ENCODE results near the gene GSC2. TPM values are rescaled to one million over a fixed set of nuclear protein-coding genes. Genes with fewer than 3 reads are reported as not detected.
A peak's percentile ranks its signal among the peaks of the same experiment; 100 is the strongest.

Gene GSC2
- total and polyA plus RNA-seq, 9 of the 15 experiments (the other 6 are each of a cell fraction or from before 2014, with no cell fraction given), result not detected

DNA sequence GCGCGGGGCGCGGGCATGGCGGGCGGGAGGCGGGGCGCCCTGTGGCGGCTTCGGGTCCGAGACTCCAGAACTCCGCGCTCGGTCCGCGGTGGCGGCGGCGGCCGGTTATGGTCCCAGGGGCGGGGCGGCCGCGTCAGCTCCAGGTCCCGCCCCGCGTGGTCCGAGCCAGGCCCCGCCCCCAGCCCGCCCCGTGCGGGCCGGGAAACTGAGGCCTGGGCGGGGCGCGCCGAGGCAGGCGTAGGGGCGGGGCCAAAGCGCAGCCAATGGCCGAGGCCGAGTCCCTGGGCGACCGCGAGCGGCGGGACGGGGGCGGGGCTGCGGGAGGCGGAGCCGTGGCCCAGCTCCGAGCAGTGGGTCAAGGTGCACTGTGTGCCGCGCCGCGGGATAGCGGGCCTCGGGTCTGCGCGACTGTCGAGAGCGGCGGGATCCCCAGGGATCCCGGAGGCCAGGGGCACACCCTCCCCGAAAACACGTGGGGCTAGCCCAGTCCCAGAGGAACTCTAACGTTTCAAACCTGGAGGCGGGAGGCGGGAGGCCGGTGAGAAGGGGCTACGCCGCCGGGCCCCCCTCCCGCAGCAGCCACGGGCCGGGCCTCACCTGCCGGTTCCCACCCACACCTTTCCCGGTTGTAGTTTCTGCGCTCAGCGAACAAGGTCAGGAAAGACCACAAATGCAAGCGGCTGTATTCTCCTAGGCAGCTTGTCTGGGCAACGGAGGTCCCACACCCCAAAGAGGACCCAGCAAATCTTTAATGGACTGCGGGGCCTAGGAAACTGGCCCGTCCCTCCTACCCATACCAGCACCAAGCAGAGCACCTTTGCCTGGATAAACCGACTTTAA is 28.8 kb upstream of the GSC2 start, which contains the start of gene SLC25A1 (continued):
- TF ChIP-seq, protein P1, sequence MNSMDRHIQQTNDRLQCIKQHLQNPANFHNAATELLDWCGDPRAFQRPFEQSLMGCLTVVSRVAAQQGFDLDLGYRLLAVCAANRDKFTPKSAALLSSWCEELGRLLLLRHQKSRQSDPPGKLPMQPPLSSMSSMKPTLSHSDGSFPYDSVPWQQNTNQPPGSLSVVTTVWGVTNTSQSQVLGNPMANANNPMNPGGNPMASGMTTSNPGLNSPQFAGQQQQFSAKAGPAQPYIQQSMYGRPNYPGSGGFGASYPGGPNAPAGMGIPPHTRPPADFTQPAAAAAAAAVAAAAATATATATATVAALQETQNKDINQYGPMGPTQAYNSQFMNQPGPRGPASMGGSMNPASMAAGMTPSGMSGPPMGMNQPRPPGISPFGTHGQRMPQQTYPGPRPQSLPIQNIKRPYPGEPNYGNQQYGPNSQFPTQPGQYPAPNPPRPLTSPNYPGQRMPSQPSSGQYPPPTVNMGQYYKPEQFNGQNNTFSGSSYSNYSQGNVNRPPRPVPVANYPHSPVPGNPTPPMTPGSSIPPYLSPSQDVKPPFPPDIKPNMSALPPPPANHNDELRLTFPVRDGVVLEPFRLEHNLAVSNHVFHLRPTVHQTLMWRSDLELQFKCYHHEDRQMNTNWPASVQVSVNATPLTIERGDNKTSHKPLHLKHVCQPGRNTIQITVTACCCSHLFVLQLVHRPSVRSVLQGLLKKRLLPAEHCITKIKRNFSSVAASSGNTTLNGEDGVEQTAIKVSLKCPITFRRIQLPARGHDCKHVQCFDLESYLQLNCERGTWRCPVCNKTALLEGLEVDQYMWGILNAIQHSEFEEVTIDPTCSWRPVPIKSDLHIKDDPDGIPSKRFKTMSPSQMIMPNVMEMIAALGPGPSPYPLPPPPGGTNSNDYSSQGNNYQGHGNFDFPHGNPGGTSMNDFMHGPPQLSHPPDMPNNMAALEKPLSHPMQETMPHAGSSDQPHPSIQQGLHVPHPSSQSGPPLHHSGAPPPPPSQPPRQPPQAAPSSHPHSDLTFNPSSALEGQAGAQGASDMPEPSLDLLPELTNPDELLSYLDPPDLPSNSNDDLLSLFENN (IDR thresholded peaks at IDR 0.05; ENCODE audit: low read depth in 2 of 2, low read length in 2 of 2), result 0 out of 4 replicates have a peak, but pooled peaks of 1 of the 2 experiments have one; percentile 8
- TF ChIP-seq L3MBTL2 (IDR thresholded peaks at IDR 0.05), result no peak
- TF ChIP-seq, protein P2, sequence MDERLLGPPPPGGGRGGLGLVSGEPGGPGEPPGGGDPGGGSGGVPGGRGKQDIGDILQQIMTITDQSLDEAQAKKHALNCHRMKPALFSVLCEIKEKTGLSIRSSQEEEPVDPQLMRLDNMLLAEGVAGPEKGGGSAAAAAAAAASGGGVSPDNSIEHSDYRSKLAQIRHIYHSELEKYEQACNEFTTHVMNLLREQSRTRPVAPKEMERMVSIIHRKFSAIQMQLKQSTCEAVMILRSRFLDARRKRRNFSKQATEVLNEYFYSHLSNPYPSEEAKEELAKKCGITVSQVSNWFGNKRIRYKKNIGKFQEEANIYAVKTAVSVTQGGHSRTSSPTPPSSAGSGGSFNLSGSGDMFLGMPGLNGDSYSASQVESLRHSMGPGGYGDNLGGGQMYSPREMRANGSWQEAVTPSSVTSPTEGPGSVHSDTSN (CRISPR knock-in tag; IDR thresholded peaks at IDR 0.05; ENCODE audit: low read depth), result no peak
- TF ChIP-seq, protein P2 (tag; conservative IDR thresholded peaks at IDR 0.05; ENCODE audit: low read depth), result no peak
- TF ChIP-seq HCFC1 (IDR thresholded peaks at IDR 0.05; ENCODE audit: low read depth, low read length), result no peak
- TF ChIP-seq ZC3H4 (CRISPR knock-in tag; IDR thresholded peaks at IDR 0.05; ENCODE audit: borderline replicate concordance), result no peak
- no peak for TF ChIP-seq GATA2 (CRISPR knock-in tag; IDR thresholded peaks at IDR 0.05)
- no peak; a peak in 1 of 4 replicates for TF ChIP-seq ETV6 (IDR thresholded peaks at IDR 0.05; ENCODE audit: borderline replicate concordance in 1 of 2, low read depth in 2 of 2, low read length in 1 of 2)
- no peak for TF ChIP-seq ETV6 (CRISPR knock-in tag; IDR thresholded peaks at IDR 0.05; ENCODE audit: borderline replicate concordance)
- TF ChIP-seq, protein P3, sequence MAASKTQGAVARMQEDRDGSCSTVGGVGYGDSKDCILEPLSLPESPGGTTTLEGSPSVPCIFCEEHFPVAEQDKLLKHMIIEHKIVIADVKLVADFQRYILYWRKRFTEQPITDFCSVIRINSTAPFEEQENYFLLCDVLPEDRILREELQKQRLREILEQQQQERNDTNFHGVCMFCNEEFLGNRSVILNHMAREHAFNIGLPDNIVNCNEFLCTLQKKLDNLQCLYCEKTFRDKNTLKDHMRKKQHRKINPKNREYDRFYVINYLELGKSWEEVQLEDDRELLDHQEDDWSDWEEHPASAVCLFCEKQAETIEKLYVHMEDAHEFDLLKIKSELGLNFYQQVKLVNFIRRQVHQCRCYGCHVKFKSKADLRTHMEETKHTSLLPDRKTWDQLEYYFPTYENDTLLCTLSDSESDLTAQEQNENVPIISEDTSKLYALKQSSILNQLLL (CRISPR knock-in tag; IDR thresholded peaks at IDR 0.05; ENCODE audit: borderline replicate concordance), result no peak
- no peak for TF ChIP-seq NFE2 (IDR thresholded peaks at IDR 0.05; ENCODE audit: low read depth)

All from K562 (cell line).